GM13976 (cell line): ENCODE measurements around the gene HAPLN3.
A peak's percentile ranks its signal among the peaks of the same experiment; 100 is the strongest.
"Not testable (repeated sequence)": the region's sequence is repeated elsewhere in the genome, so short reads cannot be mapped to it uniquely, and the experiment has no call there.

Experiments used
- DNase-seq: peaks from one replicate; pipeline ENCODE4 v3.0.0; 2012; ENCODE audit warnings: low spot score
- CTCF ChIP-seq: IDR thresholded peaks from 2 replicates; pipeline ENCODE4 v1.5.1; 2012; ENCODE audit warnings: borderline replicate concordance, mild to moderate bottlenecking; ENCODE audit not compliant: insufficient read depth; ENCODE audit errors: extremely low read depth, missing control alignments, control extremely low read depth
- in situ Hi-C: fragments of 300-500 bp; cut with MboI; formaldehyde crosslinking; loops from one replicate; pipeline ENCODE4 v1.12.0; 2022; ENCODE audit warnings: low sequenced_read_pairs, mixed read lengths, inconsistent platforms; ENCODE audit not compliant: unreplicated experiment

Gene HAPLN3

GRCh38 chr15:88932271-88932874 lies 37.0 kb upstream of the HAPLN3 start:
- in situ Hi-C loops = no loop called here
- no peak for DNase-seq
- no peak for TF ChIP-seq CTCF

- in situ Hi-C loops = no loop called here
Measured at GRCh38 chr15:88930579-88930978, 35.2 kb upstream of the HAPLN3 start.

GRCh38 chr15:88929358-88930098 lies 34.2 kb upstream of the HAPLN3 start:
- in situ Hi-C loops, DNase-seq: not testable (repeated sequence)

More at GRCh38 chr15:88930579-88930978, 35.2 kb upstream of the HAPLN3 start:
- no peak for TF ChIP-seq CTCF
- DNase-seq = no peak

GRCh38 chr15:88928192-88928591 lies 32.8 kb upstream of the HAPLN3 start:
- in situ Hi-C loops = not testable (repeated sequence)

GRCh38 chr15:88925648-88926047 lies 30.3 kb upstream of the HAPLN3 start:
- in situ Hi-C loops, DNase-seq: not testable (repeated sequence)

More at GRCh38 chr15:88928192-88928591, 32.8 kb upstream of the HAPLN3 start:
- not testable (repeated sequence) for DNase-seq

- DNase-seq, in situ Hi-C loops: not testable (repeated sequence)
Measured at GRCh38 chr15:88920892-88921435, 25.6 kb upstream of the HAPLN3 start.

GRCh38 chr15:88920186-88920891 lies 25.0 kb upstream of the HAPLN3 start:
- no peak for DNase-seq
- no peak for TF ChIP-seq CTCF
- in situ Hi-C loops = no loop called here

- DNase-seq = peak; percentile 25
- no peak for TF ChIP-seq CTCF
Measured at GRCh38 chr15:88918738-88919137, 23.4 kb upstream of the HAPLN3 start.

More at GRCh38 chr15:88918738-88919137, 23.4 kb upstream of the HAPLN3 start:
- in situ Hi-C loops = no loop called here
